Effector CD8-positive, alpha-beta T cell (primary cell): ENCODE results near the gene CAPZA3.
"Not testable (repeated sequence)": the region's sequence is repeated elsewhere in the genome, so short reads cannot be mapped to it uniquely, and the experiment has no call there.

ENCODE experiments used
- DNase-seq: peaks from one replicate; lab custom pipeline; 2025; lab: John Stamatoyannopoulos, UW
- total RNA-seq, 4 experiments: gene quantifications; one replicate each; lab custom pipeline; 2026; lab: John Stamatoyannopoulos, UW

Gene CAPZA3, protein sequence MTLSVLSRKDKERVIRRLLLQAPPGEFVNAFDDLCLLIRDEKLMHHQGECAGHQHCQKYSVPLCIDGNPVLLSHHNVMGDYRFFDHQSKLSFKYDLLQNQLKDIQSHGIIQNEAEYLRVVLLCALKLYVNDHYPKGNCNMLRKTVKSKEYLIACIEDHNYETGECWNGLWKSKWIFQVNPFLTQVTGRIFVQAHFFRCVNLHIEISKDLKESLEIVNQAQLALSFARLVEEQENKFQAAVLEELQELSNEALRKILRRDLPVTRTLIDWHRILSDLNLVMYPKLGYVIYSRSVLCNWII
- total RNA-seq, result 0 reads per million in 4 experiments

DNA sequence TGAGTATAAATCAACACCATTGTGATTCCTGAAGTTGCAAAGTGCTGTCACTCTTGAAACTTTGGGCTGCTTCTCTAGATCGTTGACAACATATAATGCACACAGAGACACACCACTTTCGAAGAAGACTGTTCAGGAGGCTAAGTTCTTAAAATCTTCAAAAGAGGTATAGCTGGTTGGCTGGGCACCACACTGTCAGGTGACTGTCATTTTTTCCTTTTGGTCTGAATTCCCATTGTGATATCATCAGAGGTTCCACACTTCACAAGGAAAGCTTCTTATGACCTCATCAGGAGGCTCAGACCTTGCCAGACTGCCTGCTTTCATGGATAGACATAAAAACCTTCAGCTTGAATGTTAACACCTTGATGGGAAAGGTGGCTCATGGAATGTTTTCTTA, at the start of gene CAPZA3, which contains the start of gene PLCZ1:
Gene CAPZA3, plus strand, starts transcription at position 301 of the 400 bp plus-strand sequence. CDS start 150 bp downstream, outside the sequence.
Gene PLCZ1, minus strand, starts transcription at position 194 of the 400 bp plus-strand sequence. CDS start 641 bp downstream, outside the sequence.
- no peak for DNase-seq

DNA sequence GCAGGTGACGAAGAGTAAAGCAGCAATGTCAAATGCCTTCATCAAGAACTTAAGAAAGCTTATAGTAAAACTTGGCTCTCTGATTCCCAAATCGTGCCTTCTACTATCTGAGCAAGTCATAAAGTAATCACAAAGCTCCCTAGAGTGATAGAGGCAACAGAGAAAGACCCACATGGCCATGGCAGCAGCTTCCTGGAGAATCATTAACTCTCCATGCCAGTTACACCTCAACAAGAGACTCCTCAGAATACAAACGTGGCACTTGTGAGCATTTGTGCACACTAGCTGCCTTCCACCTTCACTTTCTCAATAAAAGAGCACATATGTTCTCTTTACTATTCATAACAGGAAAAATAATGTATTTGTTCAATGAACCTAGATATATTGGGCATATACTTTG, 48.1 kb upstream of the CAPZA3 start:
- DNase-seq, result no peak

DNA sequence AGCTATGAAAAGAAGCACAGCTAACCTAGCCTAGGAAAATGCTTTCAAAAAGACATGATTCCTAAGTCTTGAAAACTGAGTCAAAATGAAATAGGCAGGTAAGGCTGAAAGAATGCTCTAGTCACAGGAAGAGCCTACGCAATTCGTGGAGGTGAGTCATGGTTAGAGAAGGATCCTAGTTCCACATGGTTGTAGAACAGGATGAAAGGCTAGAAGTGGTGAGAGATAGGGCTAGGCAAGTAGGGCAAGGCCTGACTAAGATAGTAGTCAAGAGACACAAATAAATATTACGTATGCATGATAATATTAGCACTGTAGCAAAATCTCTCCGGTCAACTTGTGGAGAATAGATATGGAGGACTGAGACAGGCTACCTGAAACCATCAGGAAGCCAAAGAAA, 47.3 kb upstream of the CAPZA3 start:
- DNase-seq, result no peak

DNA sequence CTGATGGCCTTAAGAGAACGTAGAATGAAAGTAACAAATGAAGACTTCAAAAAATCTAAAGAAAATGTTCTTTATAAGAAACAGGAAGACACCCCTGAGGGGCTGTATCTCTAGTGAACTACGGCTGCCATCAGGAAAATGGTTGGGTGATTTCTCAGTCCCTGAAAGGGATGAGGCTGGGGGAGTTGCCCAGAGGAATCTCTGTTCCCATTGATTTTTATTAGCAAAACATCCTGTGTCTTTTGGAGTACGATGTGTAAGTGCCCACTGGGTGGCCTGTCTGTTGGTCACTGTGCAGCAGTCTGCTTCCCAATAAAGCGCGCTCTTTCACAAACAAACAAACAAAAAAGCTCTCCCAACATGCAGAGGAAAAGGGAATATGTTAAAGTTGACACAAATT, 43.9 kb upstream of the CAPZA3 start:
- not testable (repeated sequence) for DNase-seq

DNA sequence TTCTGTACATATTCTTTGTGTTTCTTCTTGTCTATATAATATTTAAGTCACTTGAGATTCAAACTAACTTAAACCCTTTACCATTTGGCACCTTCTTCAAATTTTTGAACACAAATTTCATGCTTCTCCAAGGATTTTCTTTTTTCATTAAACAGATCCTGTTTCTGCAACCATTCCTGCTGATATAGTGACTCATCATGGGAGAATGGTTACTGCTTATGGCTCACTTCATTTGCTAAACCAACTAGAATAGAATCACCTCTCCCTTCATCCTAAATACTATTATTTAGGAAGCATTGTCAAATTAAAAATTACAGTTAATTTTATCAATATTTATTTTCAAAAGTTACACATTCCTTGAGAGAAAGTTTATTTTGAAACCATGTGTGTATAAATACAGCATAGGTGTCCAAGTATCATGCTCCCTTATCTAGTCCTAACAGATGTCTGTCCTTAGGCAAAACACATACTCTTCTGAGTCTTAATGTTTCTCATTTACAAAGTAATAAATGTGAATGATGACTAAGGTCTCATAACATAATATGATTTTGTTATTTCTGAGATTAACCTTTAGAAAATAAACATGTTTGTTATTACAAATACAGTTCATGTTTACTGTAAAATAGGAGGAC, 40.8 kb upstream of the CAPZA3 start:
- DNase-seq, result no peak

DNA sequence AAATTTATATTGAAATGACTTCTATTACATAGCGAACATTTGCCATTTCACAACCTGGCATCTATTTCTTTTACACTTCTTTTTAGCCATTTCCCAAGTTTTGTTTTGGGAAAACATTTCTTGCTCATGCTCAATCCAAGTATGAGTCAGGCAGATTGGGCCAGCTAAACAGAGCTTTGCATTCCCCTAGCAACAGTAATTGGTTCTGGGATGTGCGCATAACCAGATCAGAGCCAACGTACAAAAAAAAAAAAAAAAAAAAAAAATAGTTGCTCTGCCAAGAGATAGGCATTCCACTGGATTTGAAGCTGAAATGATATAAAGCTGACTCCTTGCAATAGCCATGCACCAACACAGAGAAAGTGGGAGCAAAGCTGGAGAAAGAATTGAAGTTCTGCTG, 37.6 kb upstream of the CAPZA3 start:
- no peak for DNase-seq

DNA sequence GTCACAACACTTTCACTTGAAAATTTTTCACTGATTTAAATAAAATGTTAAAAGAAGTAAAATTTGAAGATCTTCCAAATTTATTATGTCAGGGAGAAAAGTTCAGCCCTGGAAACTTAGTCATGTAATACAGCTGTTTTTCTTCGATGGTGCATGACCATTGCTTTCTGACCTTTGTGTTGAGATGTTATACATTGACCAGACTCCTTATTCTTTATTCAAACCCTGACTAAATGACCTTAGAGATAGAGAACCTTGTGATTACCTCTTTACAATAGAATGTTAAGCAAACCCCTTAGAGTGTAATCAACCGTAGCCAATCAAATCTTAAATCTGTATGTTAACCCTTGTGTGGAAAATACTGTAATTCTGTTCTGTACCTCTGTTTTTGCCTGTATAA, 34.6 kb upstream of the CAPZA3 start:
- DNase-seq, result no peak

DNA sequence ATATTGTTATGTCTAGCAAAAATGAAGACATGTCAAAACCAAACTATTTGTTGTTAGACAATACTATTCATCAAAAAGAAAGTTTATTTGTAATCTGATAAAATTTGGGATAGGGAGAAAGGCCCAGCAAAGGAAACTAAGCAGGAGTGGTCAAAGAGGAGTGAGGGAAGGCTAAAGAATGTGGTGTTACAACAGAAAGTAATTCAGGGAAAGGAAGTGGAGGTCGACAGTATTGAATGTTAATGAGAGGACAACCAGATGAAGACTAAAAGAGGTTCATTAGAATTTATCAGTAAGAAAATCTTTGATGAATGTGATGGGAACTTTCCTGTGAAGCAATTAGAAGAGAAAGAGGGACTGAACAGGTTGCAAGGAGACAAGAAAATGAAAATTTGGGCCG, 34.0 kb upstream of the CAPZA3 start:
- no peak for DNase-seq

DNA sequence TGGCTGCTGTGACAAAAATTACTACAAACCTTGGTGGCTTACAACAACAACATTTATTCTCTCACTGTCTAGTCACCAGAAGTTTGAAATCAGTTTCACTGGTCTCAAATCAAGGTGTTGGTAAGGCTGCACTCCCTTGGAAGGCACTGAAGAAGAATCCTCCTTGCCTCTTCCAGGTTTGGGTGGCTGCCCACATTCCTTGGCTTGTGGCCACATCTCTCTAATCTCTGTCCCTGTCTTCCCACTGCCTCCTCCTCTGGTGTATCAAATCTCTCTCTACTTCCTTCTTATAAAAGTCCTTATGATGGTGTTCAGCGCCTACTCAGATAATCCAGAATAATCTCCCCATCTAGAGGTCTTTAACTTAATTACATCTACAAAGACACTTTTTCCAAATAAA, 31.1 kb upstream of the CAPZA3 start:
- DNase-seq, result no peak

DNA sequence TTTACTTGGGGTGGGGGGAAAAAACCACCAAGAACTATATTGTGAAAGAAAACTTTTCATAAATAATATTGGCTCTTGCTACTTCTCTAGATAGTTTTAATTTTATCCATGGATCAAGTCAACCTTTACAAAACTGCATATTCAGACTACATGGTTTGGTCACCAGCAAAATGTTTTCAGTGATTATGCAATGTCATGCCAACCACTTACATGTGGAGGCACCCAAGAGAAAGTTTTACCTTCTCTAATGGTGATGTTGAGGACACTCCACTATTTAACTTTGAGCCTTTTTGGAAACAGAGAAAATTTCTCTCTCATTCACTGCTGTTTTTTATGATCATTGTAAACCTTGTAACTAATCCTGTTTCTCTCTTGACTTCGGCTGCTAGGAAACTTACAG, 21.7 kb upstream of the CAPZA3 start:
- DNase-seq, result no peak

DNA sequence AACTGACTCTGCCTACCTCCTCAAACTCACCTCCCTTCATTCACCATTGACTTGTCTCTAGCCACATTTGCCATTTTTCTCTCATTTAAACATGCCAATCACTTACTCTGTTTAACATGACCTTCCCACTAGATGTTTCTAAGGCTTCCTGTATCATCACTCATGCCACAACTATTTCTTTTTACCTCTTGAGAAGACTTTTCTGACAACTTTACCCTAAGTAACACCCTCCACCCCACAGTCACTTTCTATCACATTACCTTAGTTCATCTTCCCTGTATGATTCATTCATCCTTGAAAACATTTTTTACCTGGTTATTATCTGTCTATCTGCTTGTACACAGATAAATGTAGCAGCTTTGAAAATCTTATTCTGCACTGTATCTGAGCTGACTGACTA, 19.5 kb upstream of the CAPZA3 start:
- DNase-seq, result no peak

DNA sequence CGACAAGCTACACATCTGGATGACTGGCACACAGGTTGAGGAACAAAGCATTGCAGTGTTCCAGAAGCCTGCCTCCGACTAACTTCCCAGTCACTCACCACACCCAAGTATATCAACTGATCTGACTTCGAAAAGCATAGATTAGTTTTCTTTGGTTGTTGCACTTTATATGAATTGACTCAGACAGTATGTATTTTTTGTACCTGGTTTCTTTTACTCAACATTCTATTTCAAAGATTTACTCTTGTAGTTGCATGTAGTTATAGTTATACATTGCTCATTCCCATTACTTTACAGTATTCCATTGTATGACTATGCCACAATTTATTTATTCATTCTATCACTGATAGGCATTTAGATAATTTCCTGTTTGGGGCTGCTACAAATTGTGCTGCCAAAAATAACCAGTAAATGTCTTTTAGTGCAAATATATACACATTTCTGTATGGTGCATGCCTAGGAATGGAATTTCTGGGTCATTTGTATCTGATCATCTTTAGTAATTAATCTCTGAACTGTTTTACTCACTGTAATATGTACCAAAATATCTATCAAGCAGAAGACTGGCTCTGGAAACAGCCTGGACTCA, 17.9 kb upstream of the CAPZA3 start:
- no peak for DNase-seq

DNA sequence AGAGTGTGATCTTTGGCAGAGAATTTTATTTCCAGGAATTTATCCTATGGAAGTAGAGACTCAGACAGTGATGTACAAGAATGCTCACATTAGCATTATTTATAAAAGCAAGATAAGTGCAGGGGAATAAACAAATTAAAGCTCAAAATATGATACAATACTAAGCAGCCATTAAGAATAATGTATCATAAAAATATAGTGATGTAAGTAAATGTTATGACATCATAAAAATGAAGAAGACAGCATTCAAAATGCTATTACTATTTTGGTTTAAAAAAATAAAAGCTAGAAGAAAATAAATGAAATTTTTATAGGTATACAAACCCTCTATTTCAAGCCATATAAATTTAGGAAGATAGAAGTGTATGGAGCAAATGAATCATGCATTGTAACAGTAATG, 17.2 kb upstream of the CAPZA3 start:
- no peak for DNase-seq

DNA sequence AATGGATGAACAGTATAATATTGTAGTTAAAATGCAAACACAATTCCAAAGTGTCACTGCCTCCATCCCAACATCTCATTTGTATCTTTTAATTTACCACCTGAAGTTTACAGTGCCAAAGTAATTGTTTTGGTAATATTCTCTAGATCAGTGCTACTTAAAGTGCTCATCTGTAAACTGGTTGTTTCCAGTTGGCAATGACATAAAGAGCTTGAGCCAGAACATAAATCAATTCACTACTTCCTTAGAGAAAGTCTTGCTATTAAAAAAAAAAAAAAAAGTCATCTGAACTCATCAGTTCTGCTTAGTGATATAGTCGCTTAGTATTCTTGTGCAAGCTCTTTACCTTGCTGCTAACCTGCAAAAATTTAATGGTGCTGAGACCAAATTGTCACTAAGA, 16.5 kb upstream of the CAPZA3 start:
- no peak for DNase-seq

DNA sequence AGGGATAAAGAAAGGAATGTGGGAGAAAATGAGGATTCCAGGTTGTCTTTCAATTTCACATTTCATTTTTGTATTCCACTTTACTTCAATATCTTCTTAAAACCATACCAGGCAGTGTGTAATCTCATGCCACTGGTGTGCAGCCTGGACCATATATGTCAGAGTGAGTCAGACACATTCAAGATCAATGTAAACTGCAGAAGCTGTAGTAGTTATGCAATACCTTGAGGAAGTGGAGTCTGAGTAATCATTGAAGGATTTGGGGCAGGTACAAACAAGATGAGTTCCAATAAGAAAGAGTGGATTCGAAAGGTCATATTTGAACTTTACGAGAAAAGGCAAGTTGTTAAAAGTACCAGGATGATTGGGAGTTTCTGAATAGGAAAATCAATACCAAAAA, 14.2 kb upstream of the CAPZA3 start:
- no peak for DNase-seq

DNA sequence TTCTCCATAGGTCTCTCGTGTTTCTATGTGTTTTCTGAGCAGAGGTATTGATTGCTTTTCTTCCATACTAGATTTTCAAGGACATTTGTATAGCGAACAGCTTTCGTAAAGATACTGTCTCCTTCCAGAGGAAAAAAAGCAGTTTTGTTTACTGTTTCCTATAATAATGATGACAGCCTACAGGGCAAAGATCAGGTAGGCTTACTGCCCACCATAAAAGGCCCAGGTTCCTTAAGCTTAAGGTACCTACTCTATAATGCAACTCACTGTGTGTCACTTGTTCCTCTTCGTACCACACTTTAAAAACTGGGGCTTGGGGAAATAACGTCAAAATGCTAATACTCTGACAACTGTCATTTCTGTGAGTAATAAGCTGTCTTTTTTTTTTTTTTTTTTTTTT, 6.8 kb upstream of the CAPZA3 start:
- DNase-seq, result no peak

DNA sequence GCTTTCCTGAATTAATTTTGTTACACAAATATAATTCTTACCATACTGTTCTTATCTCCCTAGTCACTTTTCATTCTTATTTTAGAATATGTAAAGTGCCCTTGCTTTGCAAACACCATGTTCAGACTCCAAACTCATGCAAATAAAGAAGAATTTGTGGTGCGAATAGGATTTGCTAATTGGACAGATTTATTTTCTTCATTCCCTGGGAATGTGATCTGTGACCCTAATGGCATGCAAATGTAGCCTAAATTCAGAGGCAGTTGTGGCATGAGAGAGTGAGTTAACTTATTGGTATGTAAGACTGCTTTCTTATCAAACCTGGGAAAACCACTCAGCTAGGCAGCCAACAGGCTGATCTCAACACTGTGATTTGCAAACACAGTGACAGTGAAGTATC, 10.0 kb downstream of the CAPZA3 start:
- no peak for DNase-seq

DNA sequence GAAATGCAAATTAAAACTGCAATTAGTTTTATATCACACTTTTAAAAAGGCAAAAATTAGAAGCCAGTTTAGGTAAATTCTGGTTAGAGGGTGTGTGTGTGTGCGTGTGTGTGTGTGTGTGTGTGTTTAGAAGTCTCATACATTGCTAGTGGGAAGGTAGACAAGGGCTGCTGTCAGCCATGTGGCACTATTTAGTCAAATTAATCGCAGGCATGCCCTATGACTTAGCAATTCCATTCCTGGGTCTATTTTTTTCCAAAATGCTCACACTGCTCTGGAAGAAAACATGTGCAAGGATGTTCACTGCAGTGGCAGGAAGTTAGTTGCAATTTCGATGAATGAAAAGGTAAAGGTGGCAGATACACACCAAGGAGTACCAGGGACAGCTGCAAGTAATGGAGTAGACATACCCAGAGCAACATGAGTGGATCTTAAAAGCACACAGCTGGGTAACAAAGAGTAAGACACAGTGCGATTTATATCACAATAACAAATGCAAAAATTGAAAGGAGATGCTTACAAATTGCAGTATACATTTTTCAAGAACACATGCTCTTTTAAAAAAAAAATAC, 11.6 kb downstream of the CAPZA3 start:
- DNase-seq, result no peak

DNA sequence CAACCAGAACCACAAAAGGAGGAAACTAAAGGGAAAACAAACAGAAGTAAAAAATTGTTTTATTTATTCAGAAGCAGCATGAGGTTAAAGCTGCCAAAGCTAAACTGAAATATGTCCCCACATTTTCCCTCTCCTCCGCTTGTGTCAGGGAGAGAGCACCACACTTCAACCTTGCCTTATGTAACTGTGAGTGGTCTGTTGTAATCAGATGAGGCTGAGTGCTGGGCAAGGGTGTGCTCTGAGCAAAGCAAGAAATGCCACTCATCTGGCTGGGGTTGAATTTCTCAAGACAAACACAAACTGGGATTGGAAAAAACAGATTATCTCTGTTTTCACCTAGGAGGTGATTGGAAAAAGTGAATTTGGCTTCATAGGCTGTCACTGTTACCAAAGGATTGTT, 12.2 kb downstream of the CAPZA3 start:
- no peak for DNase-seq

DNA sequence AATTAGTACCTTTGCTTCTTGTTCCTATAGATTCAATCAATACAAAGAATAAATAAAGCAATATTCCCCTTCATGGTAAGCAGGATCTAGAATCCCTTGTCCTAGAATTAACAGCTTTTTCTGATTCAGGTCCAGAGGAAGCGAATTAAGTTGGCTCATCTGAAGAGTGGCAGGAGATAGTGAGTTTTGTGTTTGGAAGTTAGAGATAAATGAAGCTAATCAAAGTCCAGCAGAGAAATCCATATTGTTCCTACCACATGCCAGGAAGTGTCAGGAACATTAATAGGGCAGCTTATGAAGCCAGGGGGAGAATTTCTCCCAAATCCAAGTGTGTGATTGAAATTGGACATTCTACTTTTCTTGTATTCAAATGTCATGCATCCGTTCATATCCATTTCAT, 13.9 kb downstream of the CAPZA3 start:
- DNase-seq, result no peak

DNA sequence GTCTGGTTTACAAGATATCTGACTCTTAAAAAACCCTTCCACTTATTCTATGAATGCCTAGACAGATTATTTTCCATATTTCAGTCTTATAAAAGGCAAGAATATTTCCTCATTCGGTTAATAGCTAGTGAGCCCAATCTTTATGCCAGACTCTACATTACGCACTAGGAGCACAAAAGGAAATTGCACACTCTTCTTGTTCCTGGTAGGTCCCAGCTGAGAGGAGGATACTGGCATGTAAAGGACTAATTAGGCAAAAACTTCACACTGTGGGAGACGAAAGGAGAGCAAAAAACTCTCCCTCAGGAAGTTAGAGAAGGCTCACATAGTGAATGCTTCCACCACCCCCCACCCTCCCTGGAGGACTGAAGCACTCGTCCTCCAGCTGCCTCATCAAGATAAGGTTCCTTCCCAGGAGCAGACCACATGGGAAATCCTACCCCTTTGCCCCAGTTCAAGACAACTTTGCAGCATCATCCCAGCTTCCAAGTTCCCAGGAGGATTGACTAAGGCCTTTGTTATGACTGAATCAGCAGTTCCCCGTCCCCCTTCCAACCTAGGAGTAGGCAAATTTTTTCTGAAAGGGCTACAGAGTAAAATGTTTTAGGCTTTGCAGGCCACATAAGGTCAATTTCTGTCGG, 14.5 kb downstream of the CAPZA3 start:
- DNase-seq, result no peak

DNA sequence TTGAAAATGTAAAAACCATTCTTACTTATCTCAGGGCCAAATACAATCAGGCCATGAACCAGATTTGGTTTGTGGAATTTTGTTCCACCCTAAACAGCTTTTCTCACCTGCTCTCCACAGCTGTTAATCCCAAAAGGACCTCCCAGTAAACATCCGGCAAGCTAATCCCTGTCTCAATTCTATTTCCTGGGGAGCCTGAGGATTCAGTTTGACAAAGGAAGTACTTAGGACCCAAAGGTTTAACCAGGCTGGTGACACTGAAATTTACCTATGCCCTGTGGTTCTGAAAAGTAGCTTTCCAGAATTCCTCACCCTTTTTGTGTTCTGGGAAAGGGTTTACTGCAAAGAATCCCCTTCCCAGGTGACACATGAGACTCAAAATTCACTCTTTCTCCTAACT, 15.0 kb downstream of the CAPZA3 start:
- no peak for DNase-seq
